ENCODE data around the gene THOC6. TPM values are rescaled to one million over a fixed set of nuclear protein-coding genes. Genes with fewer than 3 reads are reported as not detected.

The THOC6 gene
- total and polyA plus RNA-seq, 2 experiments from 2014 or later = 71.4 to 90.6 TPM

DNA sequence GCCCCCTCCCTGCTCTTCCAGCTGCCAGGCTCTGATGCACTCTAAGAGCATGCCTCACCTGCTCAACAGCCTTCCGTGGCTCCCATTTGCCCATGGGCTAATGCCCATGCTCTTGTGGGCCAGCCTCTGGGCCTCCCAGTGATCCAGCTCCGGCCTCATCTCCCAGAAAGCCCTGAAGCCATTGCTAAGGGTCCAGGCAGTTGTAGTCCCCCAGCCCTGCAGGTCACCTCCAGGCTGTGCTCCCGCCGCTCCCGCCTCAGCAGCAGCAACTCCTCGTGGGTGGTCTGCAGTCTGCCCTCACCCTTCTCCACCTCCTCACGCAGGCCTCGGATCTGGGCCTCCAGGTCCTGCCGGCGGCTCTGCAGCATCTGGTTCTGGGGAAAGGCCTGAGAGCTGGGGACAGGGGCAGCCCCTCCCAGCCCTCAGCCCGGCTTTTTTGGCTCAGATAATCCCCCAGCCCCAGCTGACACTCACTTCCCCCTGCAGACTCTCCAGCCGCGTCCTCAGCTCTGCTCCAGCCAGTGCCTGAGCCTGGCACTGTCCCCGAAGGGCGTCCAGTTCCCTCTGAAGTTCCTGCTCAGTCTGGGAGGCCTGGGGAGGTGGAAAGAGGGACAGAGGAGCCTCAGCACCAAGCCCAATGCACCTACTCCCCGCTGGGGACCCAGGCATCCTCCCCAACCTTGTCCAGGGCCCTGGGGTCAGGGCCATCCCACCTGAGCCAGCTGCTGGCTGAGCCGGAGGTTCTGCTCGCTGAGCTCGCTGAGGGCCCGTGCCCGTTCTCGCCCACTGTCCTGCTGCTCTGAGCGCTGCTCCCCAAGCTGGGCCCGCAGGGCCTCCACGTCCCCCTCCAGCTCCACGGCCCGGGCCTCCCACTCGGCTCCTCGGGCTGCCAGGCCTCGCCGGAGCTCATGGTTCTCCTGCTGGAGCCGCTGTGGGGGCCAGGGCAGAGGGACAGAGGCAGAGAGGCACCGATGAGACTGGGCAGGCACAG lies 6.7 kb downstream of the THOC6 start:
- H3F3A ChIP-seq (replicated peaks; ENCODE audit: low read depth) = peaks cover 37% of the 10 kb centered on the region
- H3K36me3 ChIP-seq (ENCODE audit: insufficient read depth) = no peaks in the 10 kb centered on the region
- H3K4me3 Mint-ChIP-seq = peak overlapping the region; percentile 25; the same call in 1 of the 3 replicates
- TF ChIP-seq, protein P1, sequence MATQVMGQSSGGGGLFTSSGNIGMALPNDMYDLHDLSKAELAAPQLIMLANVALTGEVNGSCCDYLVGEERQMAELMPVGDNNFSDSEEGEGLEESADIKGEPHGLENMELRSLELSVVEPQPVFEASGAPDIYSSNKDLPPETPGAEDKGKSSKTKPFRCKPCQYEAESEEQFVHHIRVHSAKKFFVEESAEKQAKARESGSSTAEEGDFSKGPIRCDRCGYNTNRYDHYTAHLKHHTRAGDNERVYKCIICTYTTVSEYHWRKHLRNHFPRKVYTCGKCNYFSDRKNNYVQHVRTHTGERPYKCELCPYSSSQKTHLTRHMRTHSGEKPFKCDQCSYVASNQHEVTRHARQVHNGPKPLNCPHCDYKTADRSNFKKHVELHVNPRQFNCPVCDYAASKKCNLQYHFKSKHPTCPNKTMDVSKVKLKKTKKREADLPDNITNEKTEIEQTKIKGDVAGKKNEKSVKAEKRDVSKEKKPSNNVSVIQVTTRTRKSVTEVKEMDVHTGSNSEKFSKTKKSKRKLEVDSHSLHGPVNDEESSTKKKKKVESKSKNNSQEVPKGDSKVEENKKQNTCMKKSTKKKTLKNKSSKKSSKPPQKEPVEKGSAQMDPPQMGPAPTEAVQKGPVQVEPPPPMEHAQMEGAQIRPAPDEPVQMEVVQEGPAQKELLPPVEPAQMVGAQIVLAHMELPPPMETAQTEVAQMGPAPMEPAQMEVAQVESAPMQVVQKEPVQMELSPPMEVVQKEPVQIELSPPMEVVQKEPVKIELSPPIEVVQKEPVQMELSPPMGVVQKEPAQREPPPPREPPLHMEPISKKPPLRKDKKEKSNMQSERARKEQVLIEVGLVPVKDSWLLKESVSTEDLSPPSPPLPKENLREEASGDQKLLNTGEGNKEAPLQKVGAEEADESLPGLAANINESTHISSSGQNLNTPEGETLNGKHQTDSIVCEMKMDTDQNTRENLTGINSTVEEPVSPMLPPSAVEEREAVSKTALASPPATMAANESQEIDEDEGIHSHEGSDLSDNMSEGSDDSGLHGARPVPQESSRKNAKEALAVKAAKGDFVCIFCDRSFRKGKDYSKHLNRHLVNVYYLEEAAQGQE (IDR thresholded peaks at IDR 0.05; ENCODE audit: unreplicated experiment) = no peak
- no peak for TF ChIP-seq ZNF114 (CRISPR knock-in tag; IDR thresholded peaks at IDR 0.05)
- no peak for TF ChIP-seq JUNB (IDR thresholded peaks at IDR 0.05; ENCODE audit: unreplicated experiment)
- no peak for TF ChIP-seq EZH2phosphoT487 (IDR thresholded peaks at IDR 0.05; ENCODE audit: unreplicated experiment)
- TF ChIP-seq, protein P2, sequence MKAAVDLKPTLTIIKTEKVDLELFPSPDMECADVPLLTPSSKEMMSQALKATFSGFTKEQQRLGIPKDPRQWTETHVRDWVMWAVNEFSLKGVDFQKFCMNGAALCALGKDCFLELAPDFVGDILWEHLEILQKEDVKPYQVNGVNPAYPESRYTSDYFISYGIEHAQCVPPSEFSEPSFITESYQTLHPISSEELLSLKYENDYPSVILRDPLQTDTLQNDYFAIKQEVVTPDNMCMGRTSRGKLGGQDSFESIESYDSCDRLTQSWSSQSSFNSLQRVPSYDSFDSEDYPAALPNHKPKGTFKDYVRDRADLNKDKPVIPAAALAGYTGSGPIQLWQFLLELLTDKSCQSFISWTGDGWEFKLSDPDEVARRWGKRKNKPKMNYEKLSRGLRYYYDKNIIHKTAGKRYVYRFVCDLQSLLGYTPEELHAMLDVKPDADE (IDR thresholded peaks at IDR 0.05) = no peak
- H3K9me2 ChIP-seq (ENCODE audit: insufficient read depth) = no peaks in the 10 kb centered on the region
- no peak overlapping the region for H3K4me3 ChIP-seq
- H3K4me1 ChIP-seq (ENCODE audit: insufficient read depth) = peaks cover 28% of the 10 kb centered on the region
- peaks cover 29% of the 10 kb centered on the region for H3K4me1 Mint-ChIP-seq
- H3K27ac ChIP-seq (ENCODE audit: low read depth) = no peak overlapping the region
- peaks cover 15% of the 10 kb centered on the region for H4K20me1 ChIP-seq (replicated peaks; ENCODE audit: insufficient read depth)
- ATAC-seq (no peak), DNase-seq (ENCODE audit: low spot score) (no peak)
- H3K9me3 Mint-ChIP-seq = no peaks in the 10 kb centered on the region; the same call in 1 of the 3 replicates
- peaks cover 16% of the 10 kb centered on the region for H3K27me3 ChIP-seq (ENCODE audit: insufficient read depth)
- no peaks in the 10 kb centered on the region for H3K79me2 ChIP-seq (replicated peaks; ENCODE audit: insufficient read depth)
- H3K36me3 Mint-ChIP-seq (ENCODE audit: low read depth) = peaks cover 46% of the 10 kb centered on the region
- H3K4me2 ChIP-seq = peak overlapping the region; percentile 48; the same call in 1 of the 2 replicates
- H3K27me3 Mint-ChIP-seq (ENCODE audit: insufficient read depth, low read depth, poor library complexity) = peaks cover 24% of the 10 kb centered on the region
- H2AFZ ChIP-seq = no peak overlapping the region
- H3K27ac Mint-ChIP-seq = no peak overlapping the region

DNA sequence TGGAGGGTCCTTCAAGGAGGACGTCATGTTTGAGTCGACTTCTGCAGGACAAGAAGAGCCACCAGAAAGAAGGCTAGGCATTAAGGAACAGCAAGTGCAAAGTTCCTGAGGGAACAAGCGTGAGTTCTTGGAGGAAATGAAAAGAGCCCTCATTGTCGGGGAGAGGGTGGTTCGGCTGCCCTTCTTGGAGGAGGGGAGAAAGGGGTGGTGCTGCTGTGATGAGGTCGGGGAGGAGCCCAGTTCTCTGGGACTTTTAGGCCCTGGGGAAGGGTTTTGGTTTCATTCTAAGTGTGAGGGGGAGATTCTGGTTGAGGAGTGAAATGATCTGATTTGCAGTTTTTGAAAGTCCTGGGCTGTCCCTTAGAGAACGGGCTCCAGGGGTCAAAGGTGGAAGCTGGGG lies 8.8 kb downstream of the THOC6 start:
- Histone ChIP-seq H3K27ac (ENCODE audit: low read depth) (no peak overlapping the region), H3K36me3 (ENCODE audit: insufficient read depth) (no peaks in the 10 kb centered on the region), H3K79me2 (replicated peaks; ENCODE audit: insufficient read depth) (no peaks in the 10 kb centered on the region), H2AFZ (no peak overlapping the region), H3K4me1 (ENCODE audit: insufficient read depth) (peaks cover 32% of the 10 kb centered on the region), H3F3A (replicated peaks; ENCODE audit: low read depth) (peaks cover 34% of the 10 kb centered on the region), H3K9me2 (ENCODE audit: insufficient read depth) (no peaks in the 10 kb centered on the region), H3K4me3 (no peak overlapping the region), H4K20me1 (replicated peaks; ENCODE audit: insufficient read depth) (peaks cover 17% of the 10 kb centered on the region), H3K4me2 (no peak overlapping the region), H3K27me3 (ENCODE audit: insufficient read depth) (peaks cover 16% of the 10 kb centered on the region)
- ATAC-seq (no peak), DNase-seq (ENCODE audit: low spot score) (no peak)
- Mint-ChIP-seq H3K9me3 (peaks cover 4% of the 10 kb centered on the region), H3K4me1 (peaks cover 31% of the 10 kb centered on the region), H3K36me3 (ENCODE audit: low read depth) (peaks cover 28% of the 10 kb centered on the region), H3K27ac (no peak overlapping the region), H3K4me3 (no peak overlapping the region), H3K27me3 (ENCODE audit: insufficient read depth, low read depth, poor library complexity) (peaks cover 29% of the 10 kb centered on the region)
- TF ChIP-seq STAT1 (IDR thresholded peaks at IDR 0.05; ENCODE audit: unreplicated experiment) (no peak), JUNB (IDR thresholded peaks at IDR 0.05; ENCODE audit: unreplicated experiment) (no peak), ZNF331 (CRISPR knock-in tag; IDR thresholded peaks at IDR 0.05; ENCODE audit: low read depth) (no peak)
- TF ChIP-seq, protein P2 (IDR thresholded peaks at IDR 0.05) = no peak

Data from GM23338 (cell line).